Mononuclear cell (primary cell): ENCODE measurements around the gene TSN. TPM values are rescaled to one million over a fixed set of nuclear protein-coding genes. Genes with fewer than 3 reads are reported as not detected.
"Not testable (repeated sequence)": the region's sequence is repeated elsewhere in the genome, so short reads cannot be mapped to it uniquely, and the experiment has no call there.

Experiments used
- H3K27me3 ChIP-seq: 2 replicates; pipeline ENCODE4 v1.6.0; 2011; ENCODE audit warnings: low read length, control low read depth; ENCODE audit not compliant: insufficient read depth
- H3K4me1 ChIP-seq: 2 replicates; pipeline ENCODE4 v1.5.1; 2011; ENCODE audit warnings: mild to moderate bottlenecking, low read length, control low read depth; ENCODE audit not compliant: insufficient read depth
- H3K4me3 ChIP-seq: 2 replicates; pipeline ENCODE4 v1.5.1; 2011; ENCODE audit warnings: mild to moderate bottlenecking, low read length, moderate library complexity
- H3K9me3 ChIP-seq: 2 replicates; pipeline ENCODE4 v1.5.1; 2011; ENCODE audit warnings: low read depth, mild to moderate bottlenecking, control low read depth, low read length
- total RNA-seq: library from RNA; depleted of rRNA; stranded (reverse); fragments of >200 nt; gene quantifications from one replicate; pipeline ENCODE4 v1.2.3, GENCODE V29; 2012

The TSN gene
- 58.1 TPM for total RNA-seq

- H3K4me3 ChIP-seq = peak within 1 kb of the TSS; percentile 89
- no peaks in the 10 kb centered on the region for H3K9me3 ChIP-seq
- peaks cover 28% of the 10 kb centered on the region for H3K4me1 ChIP-seq
- no peaks in the 10 kb centered on the region for H3K27me3 ChIP-seq
Observed at GRCh38 chr2:121755237-121756111, at the start of gene TSN. TSN (plus strand) TSS chr2:121755651; CDS start chr2:121755780, 129 bp downstream.

GRCh38 chr2:121705958-121706357 lies 49.5 kb upstream of the TSN start:
- H3K9me3 ChIP-seq = no peaks in the 10 kb centered on the region
- peaks cover 15% of the 10 kb centered on the region for H3K4me1 ChIP-seq
- H3K27me3 ChIP-seq = no peaks in the 10 kb centered on the region
- H3K4me3 ChIP-seq = no peak overlapping the region

DNA sequence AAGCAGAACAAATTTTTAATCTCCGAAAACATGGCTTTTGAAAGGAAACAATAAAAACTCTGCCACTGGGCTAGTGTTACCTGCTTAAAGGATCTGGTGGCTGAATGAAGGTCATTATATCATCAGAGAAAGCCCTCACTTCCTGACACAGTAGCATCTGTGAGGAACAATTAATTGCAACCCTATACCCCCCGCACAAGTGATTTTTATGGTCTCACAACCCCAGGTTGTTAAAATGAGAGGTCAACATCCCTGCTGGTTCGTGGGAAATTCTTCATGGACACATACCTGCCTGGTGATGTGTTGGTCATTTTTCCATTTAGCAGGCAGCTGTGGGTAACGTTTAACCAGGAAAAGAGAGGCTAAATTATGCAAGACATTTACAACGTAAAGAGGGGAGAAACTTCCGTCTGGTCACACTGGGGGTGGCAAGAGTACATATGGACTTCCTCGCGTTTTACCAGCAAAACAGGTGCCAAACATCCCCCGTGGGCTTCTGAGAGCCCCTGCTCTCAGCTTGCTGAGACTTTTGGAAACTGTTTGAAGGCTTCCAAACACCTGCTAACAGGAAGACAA lies 48.0 kb upstream of the TSN start:
- Histone ChIP-seq H3K9me3 (no peaks in the 10 kb centered on the region), H3K4me1 (peaks cover 9% of the 10 kb centered on the region), H3K4me3 (no peak overlapping the region), H3K27me3 (no peaks in the 10 kb centered on the region)

- no peak overlapping the region for H3K4me3 ChIP-seq
Observed at GRCh38 chr2:121707920-121708361, 47.5 kb upstream of the TSN start.

GRCh38 chr2:121709776-121710469 lies 45.5 kb upstream of the TSN start:
- Histone ChIP-seq H3K9me3 (no peaks in the 10 kb centered on the region), H3K27me3 (no peaks in the 10 kb centered on the region), H3K4me3 (no peak overlapping the region), H3K4me1 (peaks cover 9% of the 10 kb centered on the region)

More at GRCh38 chr2:121707920-121708361, 47.5 kb upstream of the TSN start:
- Histone ChIP-seq H3K27me3 (no peaks in the 10 kb centered on the region), H3K9me3 (no peaks in the 10 kb centered on the region), H3K4me1 (peaks cover 9% of the 10 kb centered on the region)

GRCh38 chr2:121710470-121711170 lies 44.8 kb upstream of the TSN start:
- Histone ChIP-seq H3K4me1 (peaks cover 9% of the 10 kb centered on the region), H3K9me3 (no peaks in the 10 kb centered on the region), H3K4me3 (no peak overlapping the region), H3K27me3 (no peaks in the 10 kb centered on the region)

- not testable (repeated sequence) for H3K9me3 ChIP-seq, H3K27me3 ChIP-seq, H3K4me3 ChIP-seq, H3K4me1 ChIP-seq
Observed at GRCh38 chr2:121711481-121711880, 44.0 kb upstream of the TSN start.

DNA sequence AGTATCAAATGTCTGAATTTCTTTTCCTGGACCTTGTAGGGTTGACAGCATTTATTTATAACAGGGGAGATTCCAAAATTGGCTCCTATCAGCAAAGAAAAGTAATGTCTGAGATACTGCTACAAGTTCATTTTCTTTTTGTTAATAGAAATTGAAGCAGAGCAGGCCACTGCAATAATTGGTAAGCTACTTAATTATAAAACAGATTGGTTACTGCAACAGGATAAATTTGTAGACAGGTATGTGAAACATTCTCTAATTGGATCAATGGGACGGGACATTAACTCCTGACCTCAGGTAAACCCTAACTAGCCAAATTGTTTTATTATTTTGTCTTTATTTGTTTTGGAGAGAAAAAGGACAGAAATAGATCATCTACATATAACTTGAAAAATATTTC lies 39.3 kb upstream of the TSN start:
- no peak overlapping the region for H3K4me3 ChIP-seq
- H3K27me3 ChIP-seq = no peaks in the 10 kb centered on the region
- no peaks in the 10 kb centered on the region for H3K9me3 ChIP-seq
- peaks cover 4% of the 10 kb centered on the region for H3K4me1 ChIP-seq

GRCh38 chr2:121717529-121717928 lies 37.9 kb upstream of the TSN start:
- Histone ChIP-seq H3K4me1 (peaks cover 4% of the 10 kb centered on the region), H3K9me3 (no peaks in the 10 kb centered on the region), H3K27me3 (no peaks in the 10 kb centered on the region), H3K4me3 (no peak overlapping the region)

- peaks cover 4% of the 10 kb centered on the region for H3K4me1 ChIP-seq
- H3K9me3 ChIP-seq = no peaks in the 10 kb centered on the region
- no peak overlapping the region for H3K4me3 ChIP-seq
- no peaks in the 10 kb centered on the region for H3K27me3 ChIP-seq
Observed at GRCh38 chr2:121721926-121722325, 33.5 kb upstream of the TSN start.

GRCh38 chr2:121722479-121722878 lies 33.0 kb upstream of the TSN start:
- H3K27me3 ChIP-seq = no peaks in the 10 kb centered on the region

DNA sequence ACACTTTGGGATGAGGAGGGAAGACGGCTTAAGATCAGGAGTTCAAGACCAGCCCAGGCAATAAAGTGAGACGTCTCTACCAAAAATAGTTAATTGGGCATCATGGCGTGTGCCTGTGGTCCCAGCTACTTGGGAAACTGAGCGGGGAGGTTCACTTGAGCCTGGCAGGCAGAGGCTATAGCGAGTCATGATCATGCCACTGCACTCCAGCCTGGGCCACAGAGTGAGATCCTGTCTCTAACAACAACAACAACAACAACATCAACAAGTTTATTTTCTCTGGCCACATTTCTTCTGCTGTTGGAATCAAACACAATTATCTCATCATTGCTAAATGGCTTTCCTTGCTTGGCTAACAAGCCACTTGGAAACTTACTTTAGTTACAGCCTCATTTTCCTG lies 32.1 kb upstream of the TSN start:
- peaks cover 4% of the 10 kb centered on the region for H3K4me1 ChIP-seq
- no peaks in the 10 kb centered on the region for H3K9me3 ChIP-seq
- no peaks in the 10 kb centered on the region for H3K27me3 ChIP-seq
- H3K4me3 ChIP-seq = no peak overlapping the region

More at GRCh38 chr2:121722479-121722878, 33.0 kb upstream of the TSN start:
- Histone ChIP-seq H3K9me3 (no peaks in the 10 kb centered on the region), H3K4me3 (no peak overlapping the region), H3K4me1 (peaks cover 4% of the 10 kb centered on the region)

- no peak overlapping the region for H3K4me3 ChIP-seq
- no peaks in the 10 kb centered on the region for H3K4me1 ChIP-seq
- H3K9me3 ChIP-seq = no peaks in the 10 kb centered on the region
- H3K27me3 ChIP-seq = no peaks in the 10 kb centered on the region
Observed at GRCh38 chr2:121727332-121727731, 28.1 kb upstream of the TSN start.

DNA sequence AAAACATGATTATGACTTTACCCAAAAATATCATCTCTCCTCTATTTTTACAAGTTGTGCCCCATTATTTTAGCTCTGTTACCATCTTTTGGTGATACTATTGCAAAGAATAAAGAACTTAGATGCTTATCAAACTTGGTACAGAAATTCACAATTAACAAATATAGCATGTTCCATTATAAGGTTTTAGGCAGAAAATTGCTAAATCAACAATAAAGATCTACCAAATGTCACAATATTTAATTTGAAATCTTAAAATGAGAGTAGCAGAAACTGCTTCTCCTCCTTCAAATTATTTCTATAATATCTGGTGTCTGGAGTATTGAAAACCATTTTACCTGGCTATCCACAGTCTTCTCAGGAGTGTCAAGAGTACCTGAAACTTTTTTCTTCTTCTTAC lies 27.5 kb upstream of the TSN start:
- Histone ChIP-seq H3K4me1 (no peaks in the 10 kb centered on the region), H3K27me3 (no peaks in the 10 kb centered on the region), H3K4me3 (no peak overlapping the region), H3K9me3 (no peaks in the 10 kb centered on the region)

- Histone ChIP-seq H3K4me1 (peaks cover 10% of the 10 kb centered on the region), H3K9me3 (no peaks in the 10 kb centered on the region), H3K27me3 (no peaks in the 10 kb centered on the region), H3K4me3 (no peak overlapping the region)
Observed at GRCh38 chr2:121731366-121731765, 24.1 kb upstream of the TSN start.
